ENCODE data around the gene MMP25. TPM values are rescaled to one million over a fixed set of nuclear protein-coding genes. Genes with fewer than 3 reads are reported as not detected.

Gene MMP25
- total RNA-seq, 2 experiments from 2014 or later = 2.2 TPM

GRCh38 chr16:3009568-3010390 is 36.6 kb upstream of the MMP25 start:
- POLR2A ChIA-PET = no interaction called here
- Mint-ChIP-seq H3K36me3 (no peaks in the 10 kb centered on the region), H3K4me3 (no peak overlapping the region), H3K9me3 (no peaks in the 10 kb centered on the region), H3K27me3 (peaks cover 8% of the 10 kb centered on the region), H3K27ac (no peak overlapping the region), H3K4me1 (ENCODE audit: low read depth) (peaks cover 24% of the 10 kb centered on the region)
- intact Hi-C loops (cut with micrococcal nuclease) = no loop called here
- CTCF ChIA-PET = interaction anchor here (1.4 to 14.6 kb wide), 2 partner anchors 16 to 83 kb away, joined by 3 to 412 read pairs; partner anchors contain the start of genes CLDN6, HCFC1R1, THOC6 and TNFRSF12A
- no peak for DNase-seq

- intact Hi-C loops (cut with micrococcal nuclease) = no loop called here
- Mint-ChIP-seq H3K4me3 (no peak overlapping the region), H3K27ac (no peak overlapping the region), H3K27me3 (peaks cover 8% of the 10 kb centered on the region), H3K9me3 (no peaks in the 10 kb centered on the region), H3K4me1 (ENCODE audit: low read depth) (peaks cover 22% of the 10 kb centered on the region), H3K36me3 (no peaks in the 10 kb centered on the region)
- CTCF ChIA-PET = interaction anchor here (1.4 to 14.6 kb wide), 2 partner anchors 16 to 83 kb away, joined by 3 to 412 read pairs; partner anchors contain the start of genes CLDN6, HCFC1R1, THOC6 and TNFRSF12A
- no peak for DNase-seq
- POLR2A ChIA-PET = no interaction called here
Measured at GRCh38 chr16:3010510-3010909, 35.9 kb upstream of the MMP25 start.

- peaks cover 8% of the 10 kb centered on the region for H3K27me3 Mint-ChIP-seq
- CTCF ChIA-PET = interaction anchor here (0.5 to 14.6 kb wide), 2 partner anchors 8 to 14 kb away, joined by 3 to 412 read pairs; partner anchors contain the start of genes CLDN6, HCFC1R1, THOC6 and TNFRSF12A
- intact Hi-C loops (cut with micrococcal nuclease) = no loop called here
- H3K4me1 Mint-ChIP-seq (ENCODE audit: low read depth) = peaks cover 17% of the 10 kb centered on the region
- DNase-seq = no peak
- POLR2A ChIA-PET = no interaction called here
- H3K27ac Mint-ChIP-seq = no peak overlapping the region
- H3K4me3 Mint-ChIP-seq = no peak overlapping the region
- H3K9me3 Mint-ChIP-seq = no peaks in the 10 kb centered on the region
- no peaks in the 10 kb centered on the region for H3K36me3 Mint-ChIP-seq
Measured at GRCh38 chr16:3012246-3012645, 34.1 kb upstream of the MMP25 start.

GRCh38 chr16:3012828-3013420 is 33.4 kb upstream of the MMP25 start, which contains the start of gene CLDN9:
Gene CLDN9 (plus strand): TSS chr16:3012923. CDS start chr16:3013363, 440 bp downstream.
- Mint-ChIP-seq H3K4me3 (no peak within 1 kb of the TSS), H3K9me3 (no peaks in the 10 kb centered on the region), H3K4me1 (ENCODE audit: low read depth) (peaks cover 10% of the 10 kb centered on the region), H3K36me3 (no peaks in the 10 kb centered on the region), H3K27ac (no peak within 1 kb of the TSS), H3K27me3 (peaks cover 8% of the 10 kb centered on the region)
- CTCF ChIA-PET = interaction anchor here (0.5 to 14.6 kb wide), 2 partner anchors 9 to 13 kb away, joined by 3 to 412 read pairs; partner anchors contain the start of genes CLDN6, HCFC1R1, THOC6 and TNFRSF12A
- POLR2A ChIA-PET = no interaction called here
- DNase-seq = no peak
- intact Hi-C loops (cut with micrococcal nuclease) = no loop called here

GRCh38 chr16:3013491-3013951 is 32.8 kb upstream of the MMP25 start:
- intact Hi-C loops (cut with micrococcal nuclease) = no loop called here
- H3K9me3 Mint-ChIP-seq = no peaks in the 10 kb centered on the region
- H3K27ac Mint-ChIP-seq = no peak overlapping the region
- ChIA-PET POLR2A (no interaction called here), CTCF (interaction anchor here (1.0 to 14.6 kb wide), 2 partner anchors 13 to 14 kb away, joined by 3 to 412 read pairs; partner anchors contain the start of genes CLDN6, HCFC1R1, THOC6 and TNFRSF12A)
- DNase-seq = no peak
- no peak overlapping the region for H3K4me3 Mint-ChIP-seq
- peaks cover 8% of the 10 kb centered on the region for H3K27me3 Mint-ChIP-seq
- no peaks in the 10 kb centered on the region for H3K36me3 Mint-ChIP-seq
- H3K4me1 Mint-ChIP-seq (ENCODE audit: low read depth) = peaks cover 10% of the 10 kb centered on the region

GRCh38 chr16:3013998-3014690 is 32.2 kb upstream of the MMP25 start:
- Mint-ChIP-seq H3K4me1 (ENCODE audit: low read depth) (peaks cover 7% of the 10 kb centered on the region), H3K36me3 (no peaks in the 10 kb centered on the region), H3K27me3 (peaks cover 8% of the 10 kb centered on the region), H3K9me3 (no peaks in the 10 kb centered on the region), H3K4me3 (no peak overlapping the region), H3K27ac (peak overlapping the region; percentile 5)
- POLR2A ChIA-PET = no interaction called here
- intact Hi-C loops (cut with micrococcal nuclease) = no loop called here
- DNase-seq = no peak
- CTCF ChIA-PET = interaction anchor here (1.0 kb wide), 1 partner anchor 14 kb away, joined by 3 read pairs; no protein-coding TSS in a partner anchor

- intact Hi-C loops (cut with micrococcal nuclease) = no loop called here
- no peak overlapping the region for H3K4me3 Mint-ChIP-seq
- POLR2A ChIA-PET = no interaction called here
- DNase-seq = no peak
- no peaks in the 10 kb centered on the region for H3K9me3 Mint-ChIP-seq
- H3K36me3 Mint-ChIP-seq = no peaks in the 10 kb centered on the region
- H3K4me1 Mint-ChIP-seq (ENCODE audit: low read depth) = peaks cover 14% of the 10 kb centered on the region
- no peak overlapping the region for H3K27ac Mint-ChIP-seq
- CTCF ChIA-PET = no interaction called here
- H3K27me3 Mint-ChIP-seq = peaks cover 8% of the 10 kb centered on the region
Measured at GRCh38 chr16:3014971-3015370, 31.4 kb upstream of the MMP25 start.

GRCh38 chr16:3015865-3016521 is 30.4 kb upstream of the MMP25 start:
- intact Hi-C loops (cut with micrococcal nuclease) = no loop called here
- ChIA-PET POLR2A (no interaction called here), CTCF (no interaction called here)
- DNase-seq = no peak
- no peaks in the 10 kb centered on the region for H3K36me3 Mint-ChIP-seq
- peaks cover 19% of the 10 kb centered on the region for H3K4me1 Mint-ChIP-seq (ENCODE audit: low read depth)
- H3K9me3 Mint-ChIP-seq = no peaks in the 10 kb centered on the region
- H3K27me3 Mint-ChIP-seq = peaks cover 8% of the 10 kb centered on the region
- no peak overlapping the region for H3K4me3 Mint-ChIP-seq
- H3K27ac Mint-ChIP-seq = no peak overlapping the region

GRCh38 chr16:3017344-3017743 is 29.0 kb upstream of the MMP25 start:
- intact Hi-C loops (cut with micrococcal nuclease) = no loop called here
- POLR2A ChIA-PET = no interaction called here
- CTCF ChIA-PET = no interaction called here
- no peak overlapping the region for H3K27ac Mint-ChIP-seq
- H3K36me3 Mint-ChIP-seq = no peaks in the 10 kb centered on the region
- no peak for DNase-seq
- H3K4me1 Mint-ChIP-seq (ENCODE audit: low read depth) = peaks cover 31% of the 10 kb centered on the region
- no peaks in the 10 kb centered on the region for H3K9me3 Mint-ChIP-seq
- no peak overlapping the region for H3K4me3 Mint-ChIP-seq
- H3K27me3 Mint-ChIP-seq = peaks cover 5% of the 10 kb centered on the region

- ChIA-PET POLR2A (no interaction called here), CTCF (interaction anchor here (6.2 to 17.0 kb wide), 2 partner anchors 12 kb away, joined by 86 to 412 read pairs; partner anchors contain the start of gene CLDN9)
- H3K9me3 Mint-ChIP-seq = no peaks in the 10 kb centered on the region
- H3K27ac Mint-ChIP-seq = no peak within 1 kb of the TSS
- H3K27me3 Mint-ChIP-seq = peaks cover 2% of the 10 kb centered on the region
- peak; percentile 63 for DNase-seq
- H3K4me3 Mint-ChIP-seq = no peak within 1 kb of the TSS
- no peaks in the 10 kb centered on the region for H3K36me3 Mint-ChIP-seq
- H3K4me1 Mint-ChIP-seq (ENCODE audit: low read depth) = peaks cover 37% of the 10 kb centered on the region
- intact Hi-C loops (cut with micrococcal nuclease) = no loop called here
Measured at GRCh38 chr16:3017794-3018506, 28.4 kb upstream of the MMP25 start, which contains the start of gene CLDN6. Gene CLDN6 (minus strand): TSS chr16:3018183. CDS start chr16:3016021, 2,162 bp downstream.
